ENCODE results near the gene SUPT4H1.
"Not testable (repeated sequence)": the region's sequence is repeated elsewhere in the genome, so short reads cannot be mapped to it uniquely, and the experiment has no call there.

SUPT4H1 gene

GRCh38 chr17:58351831-58352595 is at the start of gene SUPT4H1:
Gene SUPT4H1 (minus strand): TSS chr17:58352201. CDS start chr17:58352135, 66 bp downstream.
- peak; percentile 98 for DNase-seq (ENCODE audit: low read depth, low spot score)

DNA sequence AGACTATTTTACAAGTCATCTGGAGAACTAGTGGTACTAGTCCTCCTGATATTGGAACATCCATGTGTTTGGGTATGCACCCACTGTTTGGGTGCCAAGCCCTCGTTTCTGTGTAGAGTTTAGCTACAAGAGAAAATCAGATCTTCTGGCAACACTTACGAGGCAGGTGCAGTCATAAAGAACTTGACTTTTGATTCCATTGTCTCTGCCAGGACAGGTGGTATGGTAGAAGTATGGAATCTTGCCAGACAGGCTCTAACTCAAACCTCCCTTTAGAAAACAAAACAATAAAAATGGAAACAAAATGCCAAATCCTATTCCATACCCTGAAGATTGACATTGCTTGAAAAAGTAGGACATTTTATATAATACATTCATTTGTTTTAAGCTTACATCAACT is 49.3 kb upstream of the SUPT4H1 start:
- DNase-seq (ENCODE audit: low read depth, low spot score) = no peak

DNA sequence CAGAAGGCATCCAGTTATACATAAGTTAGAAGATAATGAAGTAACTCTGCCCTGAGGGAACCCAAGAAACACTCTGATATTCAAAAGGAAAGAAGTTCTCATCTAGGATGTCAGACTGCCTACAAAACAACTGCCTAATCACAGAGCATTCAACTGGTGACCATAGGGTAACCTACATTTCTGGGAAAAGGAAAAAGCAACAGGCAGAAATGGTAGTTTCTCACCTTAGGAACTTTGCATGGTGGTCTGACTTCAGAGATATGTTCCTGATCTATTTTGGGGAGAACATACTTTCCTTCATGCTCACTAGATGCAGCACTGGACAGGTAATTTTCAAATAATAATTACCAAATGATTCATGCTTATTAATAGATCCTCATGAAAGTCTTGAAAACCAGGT is 48.8 kb upstream of the SUPT4H1 start:
- no peak for DNase-seq (ENCODE audit: low read depth, low spot score)

DNA sequence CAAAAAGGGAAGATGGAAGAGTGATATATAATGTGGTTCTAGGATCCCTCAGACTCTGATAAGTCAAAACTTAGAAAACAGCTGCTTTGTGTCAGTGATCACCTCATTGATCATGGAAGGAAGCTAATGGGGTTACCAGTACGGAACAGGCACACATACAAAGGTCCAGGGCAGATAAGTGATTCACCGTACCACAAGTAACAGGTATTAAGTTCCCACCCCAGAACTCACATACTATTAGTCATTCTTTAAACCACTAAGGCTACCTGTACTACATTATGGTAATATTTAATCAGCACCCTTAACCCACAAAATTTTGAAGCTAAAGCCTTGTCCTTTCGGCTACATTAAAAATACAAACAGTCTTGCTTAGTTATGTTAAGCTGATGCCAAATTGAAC is 48.0 kb upstream of the SUPT4H1 start:
- DNase-seq (ENCODE audit: low read depth, low spot score) = no peak

DNA sequence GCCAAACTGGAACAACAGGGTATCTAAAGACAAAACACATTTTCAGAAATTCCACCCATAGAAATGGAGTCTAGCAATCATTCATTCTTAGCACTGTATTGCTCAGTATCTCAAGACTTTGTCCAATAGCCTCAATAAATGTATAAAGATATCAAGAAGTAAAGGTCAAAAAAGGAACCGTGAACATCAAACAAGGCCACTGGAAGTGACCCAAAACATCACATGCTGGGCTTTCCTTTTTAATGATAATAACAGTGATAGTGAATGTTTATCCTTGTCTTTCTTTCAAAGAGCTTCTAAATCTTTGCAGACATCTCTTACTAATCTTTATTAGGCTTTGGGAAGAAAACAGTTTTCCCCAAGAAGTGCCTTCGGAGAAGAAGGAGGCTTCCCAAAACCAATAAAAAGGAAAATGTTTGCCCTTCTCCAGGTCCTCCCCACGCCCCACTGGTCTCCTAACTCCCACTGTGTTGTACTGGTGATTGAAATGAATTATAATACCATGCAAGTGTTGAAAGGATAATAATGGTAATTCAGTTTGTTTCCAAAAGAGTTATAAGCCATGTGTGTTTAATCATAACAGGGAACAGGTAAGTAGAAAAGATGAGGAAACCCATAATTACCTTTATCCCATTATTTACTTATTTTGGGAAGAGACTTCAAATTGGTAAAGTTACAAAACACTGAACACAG is 46.7 kb upstream of the SUPT4H1 start:
- no peak for DNase-seq (ENCODE audit: low read depth, low spot score)

GRCh38 chr17:58397421-58397820 is 45.4 kb upstream of the SUPT4H1 start:
- DNase-seq (ENCODE audit: low read depth, low spot score) = not testable (repeated sequence)

GRCh38 chr17:58396173-58396572 is 44.2 kb upstream of the SUPT4H1 start:
- no peak for DNase-seq (ENCODE audit: low read depth, low spot score)

GRCh38 chr17:58394534-58395223 is 42.7 kb upstream of the SUPT4H1 start:
- DNase-seq (ENCODE audit: low read depth, low spot score) = no peak

GRCh38 chr17:58391302-58391984 is 39.4 kb upstream of the SUPT4H1 start:
- no peak for DNase-seq (ENCODE audit: low read depth, low spot score)

DNA sequence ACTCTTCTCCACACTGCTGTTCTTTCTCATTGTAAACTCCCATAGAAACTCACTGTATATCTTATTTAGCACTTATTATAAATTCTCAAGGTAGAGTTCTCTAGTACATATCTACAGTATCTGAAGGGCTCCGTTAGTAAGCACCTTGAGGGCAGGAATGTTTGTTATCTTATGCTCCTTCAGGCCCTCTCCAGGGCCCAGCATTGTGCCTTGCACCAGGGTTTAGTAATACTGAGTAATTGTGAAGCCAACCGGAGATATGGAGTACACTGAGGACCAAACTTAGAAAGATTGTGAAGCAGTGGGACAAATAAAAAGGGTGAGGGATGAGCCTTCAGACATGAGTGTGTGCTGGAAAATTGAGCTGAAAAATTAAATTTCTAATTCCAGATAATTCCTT is 38.9 kb upstream of the SUPT4H1 start:
- DNase-seq (ENCODE audit: low read depth, low spot score) = no peak

DNA sequence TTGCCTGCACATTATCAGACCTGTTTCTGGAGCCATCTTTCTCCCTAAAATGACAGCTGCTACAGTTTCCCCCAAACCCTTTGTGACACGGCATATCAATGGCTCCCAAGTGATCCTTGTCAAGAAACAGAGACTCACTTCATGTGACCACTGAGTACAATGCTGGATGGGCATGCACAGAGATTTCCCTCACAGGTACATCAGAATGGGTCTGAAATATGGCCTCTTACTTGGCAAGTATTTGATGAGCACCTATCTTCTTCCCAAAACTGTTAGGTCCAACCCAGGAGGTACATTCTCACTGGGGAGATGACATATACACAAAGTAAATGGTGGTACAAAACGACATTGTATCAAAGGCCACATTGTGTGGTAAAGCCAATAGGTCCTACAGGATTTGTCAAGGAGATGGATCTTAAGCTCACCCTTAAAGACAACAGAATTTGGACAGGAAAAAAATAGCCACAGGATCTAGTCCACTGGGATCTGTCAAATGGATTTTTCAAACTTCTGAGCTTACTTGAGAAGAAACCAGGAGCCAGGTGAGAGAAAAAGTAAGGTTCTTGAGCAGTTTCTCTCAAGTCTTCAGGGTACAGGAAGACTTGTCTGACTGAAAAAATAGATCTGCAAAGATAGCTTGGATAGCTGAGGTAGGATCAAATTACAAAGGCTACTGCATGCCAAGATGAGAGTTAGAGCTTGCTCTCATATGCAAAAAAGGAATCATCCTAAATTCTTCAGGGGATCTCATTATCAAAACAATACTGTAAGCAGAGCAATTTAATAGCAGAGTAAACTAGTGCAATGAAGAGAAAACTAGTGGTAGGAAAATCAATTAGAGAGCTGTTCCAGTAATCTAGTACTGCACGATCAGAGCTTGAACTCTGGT is 36.5 kb upstream of the SUPT4H1 start:
- no peak for DNase-seq (ENCODE audit: low read depth, low spot score)

DNA sequence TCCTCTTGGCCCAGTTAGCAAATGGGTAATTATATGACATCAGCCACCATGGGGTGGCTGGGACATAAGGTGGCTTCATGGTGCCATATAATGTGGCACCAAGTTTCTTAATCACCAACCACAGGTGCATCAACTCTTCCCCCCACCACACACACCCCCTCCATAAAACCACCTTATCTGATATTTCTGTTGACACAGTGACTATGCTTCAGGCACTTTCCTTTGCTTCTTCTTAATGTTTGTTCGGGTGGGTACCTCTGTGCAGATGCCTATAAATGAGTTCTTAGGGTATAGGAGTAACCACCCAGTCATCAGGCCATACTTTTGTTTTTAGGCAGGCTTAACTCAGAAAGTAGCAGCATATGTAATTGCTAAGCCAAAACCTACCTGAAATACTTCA is 35.8 kb upstream of the SUPT4H1 start:
- no peak for DNase-seq (ENCODE audit: low read depth, low spot score)

- DNase-seq (ENCODE audit: low read depth, low spot score) = no peak
Observed at GRCh38 chr17:58386708-58387107, 34.7 kb upstream of the SUPT4H1 start.

GRCh38 chr17:58385359-58385899 is 33.4 kb upstream of the SUPT4H1 start:
- DNase-seq (ENCODE audit: low read depth, low spot score) = no peak

- DNase-seq (ENCODE audit: low read depth, low spot score) = no peak
Observed at GRCh38 chr17:58384897-58385296, 32.9 kb upstream of the SUPT4H1 start.

- no peak for DNase-seq (ENCODE audit: low read depth, low spot score)
Observed at GRCh38 chr17:58383892-58384462, 32.0 kb upstream of the SUPT4H1 start.

- no peak for DNase-seq (ENCODE audit: low read depth, low spot score)
Observed at GRCh38 chr17:58382872-58383242, 30.9 kb upstream of the SUPT4H1 start.

DNA sequence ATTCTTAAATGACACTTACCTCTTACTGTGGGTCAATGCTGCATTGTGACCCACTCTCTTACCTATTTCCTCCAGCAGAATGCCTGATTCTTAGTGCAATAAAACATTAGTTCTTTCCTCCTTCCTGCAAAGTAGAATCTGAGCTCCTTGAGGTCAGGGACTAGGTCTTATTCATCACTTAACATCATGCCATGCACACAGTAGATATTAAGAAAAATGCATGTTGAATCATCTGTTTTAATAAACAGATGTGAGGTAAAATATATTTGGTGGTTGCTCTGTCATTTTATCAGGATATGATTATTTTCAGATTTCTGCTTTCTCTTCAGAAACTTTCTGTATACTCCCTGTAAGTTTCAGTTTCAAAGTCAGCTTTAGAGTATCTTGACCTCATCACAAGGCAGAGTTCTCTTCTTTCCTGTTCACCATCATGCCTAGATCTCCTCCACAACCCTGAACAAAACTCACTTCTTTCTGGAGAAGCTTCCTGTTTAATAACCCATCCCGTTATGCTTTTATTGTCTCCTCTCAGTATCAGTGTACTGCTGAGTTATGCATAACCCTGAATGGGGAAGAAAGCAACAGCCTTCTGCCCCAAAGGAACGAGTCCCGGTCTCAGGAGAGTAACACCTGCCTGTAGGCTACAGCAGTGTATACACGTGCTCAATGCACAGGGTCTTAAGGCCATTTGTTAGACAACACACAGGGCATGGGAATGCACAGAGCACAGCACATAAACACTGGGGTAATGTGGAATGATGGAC is 30.3 kb upstream of the SUPT4H1 start:
- no peak for DNase-seq (ENCODE audit: low read depth, low spot score)

DNA sequence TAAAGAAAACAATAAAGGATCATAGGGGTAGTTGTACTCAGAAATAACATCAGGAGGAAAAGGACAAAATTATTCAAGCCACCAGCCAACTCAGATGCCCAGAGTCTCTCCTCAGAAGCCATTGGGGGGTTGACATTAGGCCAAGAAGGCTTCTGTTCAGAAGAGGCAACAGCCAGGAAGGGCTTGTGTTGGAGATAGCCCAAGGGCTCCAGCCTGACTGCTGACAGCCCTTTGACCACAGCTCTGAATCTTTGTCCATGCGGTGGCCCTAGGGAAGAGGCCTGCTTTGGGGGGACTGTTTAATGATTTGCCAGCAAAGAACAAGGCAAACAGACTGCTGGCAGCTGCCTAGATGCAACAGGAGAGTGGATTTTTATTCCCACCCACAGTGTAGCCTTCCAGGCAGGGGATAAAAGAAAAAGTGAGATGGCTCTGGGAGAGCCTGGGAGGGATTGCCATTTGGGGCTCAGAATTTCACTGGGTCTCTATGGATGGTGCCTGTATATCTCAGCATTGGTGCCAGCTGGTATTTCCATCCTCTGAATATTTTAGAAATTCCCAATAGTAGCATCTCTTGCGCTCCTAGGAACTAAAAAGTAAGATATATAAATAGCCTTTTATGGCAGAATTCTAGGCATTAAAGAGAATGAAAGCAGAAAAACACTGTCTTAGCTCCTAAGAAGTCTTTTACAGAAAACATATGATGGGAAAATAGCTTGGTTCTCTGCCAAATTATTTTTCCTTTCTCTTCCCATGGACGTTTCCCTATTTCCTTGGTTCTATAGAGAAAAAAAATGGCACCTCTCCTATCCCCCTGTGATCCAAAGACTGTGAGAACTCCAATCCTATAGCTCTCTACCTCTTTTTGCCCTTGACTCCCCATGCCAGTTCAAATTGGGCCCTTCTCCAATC is 29.4 kb upstream of the SUPT4H1 start:
- DNase-seq (ENCODE audit: low read depth, low spot score) = peak; percentile 68
